Measurements from ENCODE around the gene MICALL1.
"Not testable (repeated sequence)": the region's sequence is repeated elsewhere in the genome, so short reads cannot be mapped to it uniquely, and the experiment has no call there.

Gene MICALL1

GRCh38 chr22:37930952-37931440, 24.9 kb downstream of the MICALL1 start:
- no peak for DNase-seq

GRCh38 chr22:37931893-37932389, 25.8 kb downstream of the MICALL1 start:
- no peak for DNase-seq

DNA sequence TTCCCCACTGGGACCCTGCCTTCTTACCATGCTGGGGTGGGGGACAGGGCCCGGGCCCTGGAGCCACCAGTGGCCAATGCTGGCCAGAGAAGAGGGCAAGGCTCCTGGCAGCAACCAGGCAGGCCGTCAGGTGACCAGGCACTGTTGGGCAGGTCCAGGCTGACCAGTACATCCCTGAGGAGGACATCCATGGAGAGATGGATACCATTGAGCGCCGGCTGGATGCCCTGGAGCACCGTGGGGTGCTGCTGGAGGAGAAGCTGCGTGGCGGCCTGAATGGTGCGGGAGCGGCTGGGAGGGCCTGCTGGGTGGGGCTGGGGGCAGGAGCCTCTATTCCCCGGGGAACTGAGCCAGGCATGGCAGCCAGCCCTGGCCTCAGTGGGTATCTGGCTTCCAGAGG, 26.3 kb downstream of the MICALL1 start:
- DNase-seq = no peak

DNA sequence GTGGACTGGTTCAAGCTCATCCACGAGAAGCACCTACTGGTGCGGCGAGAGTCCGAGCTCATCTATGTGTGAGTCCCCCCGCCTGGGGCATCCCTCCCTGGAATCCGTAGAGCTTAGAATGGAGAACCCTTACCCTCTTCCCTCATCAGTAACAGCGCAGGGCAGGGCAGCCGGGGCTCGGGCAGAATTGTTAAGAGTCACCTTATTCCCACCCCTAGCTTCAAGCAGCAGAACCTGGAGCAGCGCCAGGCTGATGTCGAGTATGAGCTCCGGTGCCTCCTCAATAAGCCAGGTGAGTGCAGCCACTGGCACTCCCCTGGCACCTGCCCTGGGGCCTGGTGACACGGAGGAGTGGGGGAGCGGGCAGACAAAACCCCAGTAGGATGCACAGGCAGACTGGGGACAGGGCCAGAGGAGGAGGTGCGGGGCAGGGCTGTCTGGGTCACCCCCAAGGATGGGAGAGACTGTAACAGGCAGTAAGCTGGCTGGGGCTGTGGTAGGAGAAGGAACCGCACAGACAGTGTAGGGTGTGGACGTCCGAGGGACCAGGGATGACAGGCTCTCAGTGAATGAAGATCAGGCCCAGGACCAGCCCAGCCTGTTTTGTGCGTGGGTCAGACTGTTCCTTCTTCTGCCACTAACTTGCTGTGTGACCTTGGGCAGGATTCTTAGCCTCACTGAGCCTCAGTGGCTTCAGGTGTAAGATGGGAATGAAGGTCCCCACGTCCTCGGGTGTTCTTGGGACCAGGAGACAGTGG, 26.9 kb downstream of the MICALL1 start:
- no peak for DNase-seq

- DNase-seq = peak; percentile 7
These were observed 27.7 kb downstream of the MICALL1 start for GRCh38 chr22:37933711-37934376.

DNA sequence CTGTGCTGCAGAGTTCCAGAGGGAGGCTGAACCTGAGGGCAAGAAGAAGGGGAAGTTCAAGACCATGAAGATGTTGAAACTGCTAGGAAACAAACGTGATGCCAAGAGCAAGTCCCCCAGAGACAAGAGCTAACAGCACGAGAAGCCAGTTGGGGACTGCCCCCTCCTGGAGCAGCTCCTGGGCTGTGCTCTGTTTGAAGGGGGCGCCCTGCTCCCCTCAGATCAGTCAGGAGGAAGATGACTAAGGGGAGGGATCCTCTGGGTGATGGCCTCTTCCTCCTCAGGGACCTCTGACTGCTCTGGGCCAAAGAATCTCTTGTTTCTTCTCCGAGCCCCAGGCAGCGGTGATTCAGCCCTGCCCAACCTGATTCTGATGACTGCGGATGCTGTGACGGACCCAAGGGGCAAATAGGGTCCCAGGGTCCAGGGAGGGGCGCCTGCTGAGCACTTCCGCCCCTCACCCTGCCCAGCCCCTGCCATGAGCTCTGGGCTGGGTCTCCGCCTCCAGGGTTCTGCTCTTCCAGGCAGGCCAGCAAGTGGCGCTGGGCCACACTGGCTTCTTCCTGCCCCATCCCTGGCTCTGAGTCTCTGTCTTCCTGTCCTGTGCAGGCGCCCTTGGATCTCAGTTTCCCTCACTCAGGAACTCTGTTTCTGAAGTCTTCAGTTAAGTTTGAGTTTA, 34.7 kb downstream of the MICALL1 start:
- no peak for DNase-seq

DNA sequence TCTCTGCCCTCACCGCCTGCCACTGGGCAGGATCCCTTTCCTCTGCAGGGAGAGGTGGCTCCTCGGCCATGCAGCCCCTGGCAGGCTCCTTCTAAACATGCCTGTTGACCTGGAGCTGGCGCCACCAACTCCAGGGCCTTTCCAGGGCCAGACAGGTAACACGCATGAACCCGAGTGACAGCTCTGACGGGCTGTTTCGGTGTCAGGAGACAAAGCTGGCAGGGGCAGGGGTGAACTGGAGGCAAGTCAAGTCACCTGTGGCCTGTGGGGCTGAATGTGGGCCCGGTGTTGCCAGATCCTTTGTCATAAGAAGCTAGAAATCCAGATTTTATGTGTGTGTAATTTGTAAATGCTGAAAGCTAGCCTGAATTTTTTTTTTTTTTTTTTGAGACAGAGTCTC, 36.0 kb downstream of the MICALL1 start:
- DNase-seq = no peak

DNA sequence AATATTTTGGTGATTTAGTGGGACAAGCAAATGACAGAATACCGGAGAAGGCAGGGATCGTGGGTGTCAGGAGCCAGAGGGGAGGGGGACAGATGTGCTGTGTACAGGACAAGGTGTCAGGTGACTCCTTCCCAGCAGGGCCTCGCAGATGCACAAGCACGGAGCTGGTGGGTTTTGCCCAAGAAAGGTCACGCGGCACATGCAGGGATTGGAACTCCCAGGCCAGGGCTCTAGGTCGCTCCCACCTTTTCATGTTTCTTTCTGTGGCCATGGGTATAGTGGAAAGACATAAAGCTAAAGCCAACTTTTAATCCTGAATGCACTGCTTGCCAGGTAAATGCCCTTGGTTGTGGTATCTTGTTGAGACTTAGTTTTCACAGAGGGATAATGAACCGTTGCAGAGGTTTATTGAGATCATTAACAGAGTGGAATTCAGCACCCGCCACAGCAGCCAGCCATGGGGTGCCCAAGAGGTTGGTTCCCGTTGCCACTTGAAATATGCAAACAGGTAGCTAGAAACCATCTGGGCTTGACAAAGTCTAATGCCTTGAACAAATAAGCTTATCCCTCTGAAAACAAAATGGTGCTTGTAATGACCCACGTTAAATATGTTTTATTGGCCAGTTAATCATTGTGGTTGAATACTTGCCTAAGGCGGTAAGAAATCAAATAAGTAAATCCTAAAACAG, 37.2 kb downstream of the MICALL1 start:
- no peak for DNase-seq

DNA sequence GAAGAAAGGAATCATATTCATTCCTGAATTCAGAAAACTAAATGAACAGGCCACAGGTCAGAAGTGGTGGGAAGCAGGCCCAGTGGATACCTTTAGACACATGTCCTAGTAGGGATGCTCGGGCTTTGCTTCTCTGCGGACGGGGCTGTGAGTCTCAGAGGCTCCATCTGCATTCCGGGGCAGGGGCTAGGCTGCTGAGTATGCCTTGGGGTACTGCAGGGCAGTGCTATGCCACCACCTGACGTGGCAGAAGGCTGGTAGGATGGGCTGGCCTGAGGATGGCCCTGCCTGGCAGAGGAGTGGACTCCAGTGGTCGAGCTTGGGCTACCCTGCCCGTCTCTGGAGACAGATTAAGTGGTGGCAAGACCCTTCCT, 37.7 kb downstream of the MICALL1 start:
- DNase-seq = no peak

- not testable (repeated sequence) for DNase-seq
These were observed 38.3 kb downstream of the MICALL1 start for GRCh38 chr22:37944423-37944822.

DNA sequence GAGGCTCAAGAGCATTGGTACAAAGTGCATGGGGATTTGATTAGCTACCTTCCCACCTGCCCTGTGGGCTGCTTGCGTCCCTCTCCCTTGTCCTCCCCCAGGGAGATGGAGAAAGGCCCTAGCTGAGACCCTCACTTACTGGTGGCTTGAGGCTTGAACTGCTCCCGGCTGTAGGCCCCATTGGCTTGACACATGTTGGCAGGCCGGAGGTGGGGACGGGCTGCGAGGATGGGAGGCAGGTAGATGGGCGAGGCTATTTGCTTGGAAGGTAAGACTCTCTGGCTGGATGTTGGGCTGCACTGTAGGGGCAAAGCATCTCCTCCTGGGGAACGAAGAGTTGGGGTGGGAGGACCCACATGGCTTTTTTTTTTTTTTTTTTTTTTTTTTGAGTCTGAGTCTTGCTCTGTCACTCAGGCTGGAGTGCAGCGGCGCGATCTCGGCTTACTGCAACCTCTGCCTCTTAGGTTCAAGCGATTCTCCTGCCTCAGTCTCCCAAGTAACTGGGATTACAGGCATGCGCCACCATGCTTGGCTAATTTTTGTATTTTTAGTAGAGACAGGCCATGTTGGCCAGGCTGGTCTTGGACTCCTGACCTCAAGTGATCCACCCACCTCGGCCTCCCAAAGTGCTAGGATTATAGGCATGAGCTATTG, 41.2 kb downstream of the MICALL1 start:
- not testable (repeated sequence) for DNase-seq

DNA sequence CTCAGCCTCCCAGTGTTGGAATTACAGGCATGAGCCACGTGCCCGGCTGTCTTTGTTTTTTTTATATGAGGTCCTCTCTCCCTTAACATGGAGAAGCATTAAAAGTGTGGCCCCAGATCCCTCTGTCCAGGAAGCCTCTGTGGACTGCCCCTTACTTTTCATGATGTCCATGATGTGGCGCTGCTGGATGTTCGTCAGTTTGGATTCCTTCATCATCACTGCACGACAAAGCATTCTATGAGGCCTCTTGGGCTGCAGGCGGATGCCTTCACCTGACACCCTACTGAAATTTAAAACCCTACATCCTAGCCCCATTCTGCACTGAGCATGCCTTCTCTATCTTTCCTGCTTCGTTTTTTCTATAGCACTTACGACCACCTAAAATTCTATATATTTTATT, 45.2 kb downstream of the MICALL1 start:
- DNase-seq = no peak

GRCh38 chr22:37952629-37953028, 46.5 kb downstream of the MICALL1 start:
- not testable (repeated sequence) for DNase-seq

DNA sequence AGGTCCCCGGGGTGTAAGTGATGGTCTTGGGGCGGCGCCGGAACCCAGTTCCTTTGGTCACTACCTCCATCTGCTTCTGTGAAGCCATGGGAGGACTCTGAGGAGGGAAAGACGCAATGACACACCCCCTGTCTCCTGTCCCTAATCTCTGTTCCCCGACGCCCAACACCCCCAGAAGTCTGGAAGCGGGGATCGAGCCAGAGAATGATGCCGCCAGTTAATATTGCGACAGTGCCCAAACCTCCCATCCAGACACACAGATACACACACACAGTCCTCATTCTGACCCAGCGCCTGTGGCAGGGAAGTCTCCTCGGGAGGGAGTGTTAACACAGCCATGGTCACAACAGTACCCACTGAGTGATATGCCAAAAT, 47.0 kb downstream of the MICALL1 start:
- no peak for DNase-seq

DNA sequence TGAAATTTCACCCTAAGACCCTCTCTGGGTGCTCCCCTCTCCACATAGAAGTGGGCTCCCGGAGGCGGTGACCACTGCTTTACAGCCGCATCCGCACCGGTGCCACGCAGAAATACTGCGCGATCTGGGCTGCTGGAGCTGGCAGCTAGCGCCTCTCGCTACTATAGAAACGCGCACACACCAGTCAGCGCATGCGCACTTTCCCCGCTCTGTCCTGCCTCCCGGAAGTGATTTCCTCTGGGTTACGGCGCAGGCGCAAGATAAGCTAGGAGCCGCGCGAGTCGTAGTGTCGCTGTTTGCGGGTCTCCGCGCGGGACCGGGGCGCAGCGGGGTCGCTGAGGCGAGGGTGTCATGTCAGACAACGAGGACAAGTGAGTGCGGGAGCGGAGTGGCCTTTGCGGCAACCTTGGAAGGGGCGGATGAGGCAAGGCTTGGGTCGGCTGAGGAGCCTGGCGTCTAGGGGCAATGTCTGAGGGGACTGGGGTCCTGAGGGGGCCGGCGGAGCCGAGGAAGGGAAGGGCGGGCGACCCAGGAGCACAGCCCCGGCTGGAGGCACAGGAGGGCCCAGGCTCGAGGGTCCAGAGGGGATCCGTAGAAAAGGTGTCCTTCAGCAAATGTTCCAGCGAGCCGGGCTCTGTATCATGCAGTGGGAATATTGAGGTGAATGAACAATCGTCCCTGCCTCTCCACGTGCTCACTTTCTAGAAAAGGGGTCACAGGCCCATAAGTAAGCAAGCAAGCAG, 47.5 kb downstream of the MICALL1 start, which contains the start of the genes C22orf23 and POLR2F:
TSS of gene C22orf23 (minus strand) at position 165 of the 743 bp plus-strand sequence. CDS start 452 bp downstream, outside the sequence.
TSS of gene POLR2F (plus strand) at position 263 of the 743 bp plus-strand sequence. CDS start at position 352, 89 bp downstream.
- DNase-seq = peak; percentile 96

- DNase-seq = no peak
These were observed 48.6 kb downstream of the MICALL1 start for GRCh38 chr22:37954686-37955085.

GRCh38 chr22:37955825-37956397, 49.8 kb downstream of the MICALL1 start:
- DNase-seq = not testable (repeated sequence)

DNA sequence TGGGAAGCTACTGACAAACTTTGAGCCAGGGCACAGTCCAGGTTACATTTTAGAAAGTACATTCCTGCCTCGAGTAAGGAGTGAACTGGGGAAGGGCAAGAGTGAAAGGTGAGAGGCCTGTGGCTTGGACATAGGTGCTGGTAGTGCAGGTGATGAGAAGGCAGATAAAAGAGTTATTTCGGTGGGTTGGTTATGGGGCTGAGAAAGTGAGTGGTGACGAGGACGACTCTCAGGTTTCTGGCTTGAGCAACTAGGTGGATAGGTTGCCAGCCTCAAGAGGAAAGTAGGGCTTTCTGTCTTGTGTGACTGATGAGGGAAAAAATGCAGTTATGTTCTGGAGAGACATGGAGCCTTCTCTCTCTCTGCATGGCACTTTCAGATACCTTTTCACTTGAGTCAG, 51.1 kb downstream of the MICALL1 start:
- no peak for DNase-seq

- no peak for DNase-seq
These were observed 53.2 kb downstream of the MICALL1 start for GRCh38 chr22:37959231-37959825.

DNA sequence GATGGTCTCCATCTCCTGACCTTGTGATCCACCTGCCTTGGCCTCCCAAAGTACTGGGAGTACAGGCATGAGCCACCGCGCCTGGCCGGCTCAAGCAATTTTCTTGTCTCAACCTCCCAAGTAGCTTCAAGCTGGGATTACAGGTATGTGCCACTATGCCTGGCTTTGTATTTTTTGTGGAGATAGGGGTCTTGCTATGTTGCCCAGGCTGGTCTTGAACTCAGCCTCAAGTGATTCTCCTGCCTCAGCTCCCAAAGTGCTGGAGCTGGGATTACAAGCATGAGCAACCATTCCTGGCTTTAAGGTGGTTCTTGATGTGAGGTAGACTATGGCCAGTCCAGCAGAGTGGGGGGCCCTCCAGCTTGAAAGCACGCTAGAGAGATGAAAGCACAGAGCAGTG, 55.0 kb downstream of the MICALL1 start:
- no peak for DNase-seq
